ENCODE data around the gene U2SURP. TPM values are rescaled to one million over a fixed set of nuclear protein-coding genes. Genes with fewer than 3 reads are reported as not detected.

Gene U2SURP
- total and polyA plus RNA-seq, 10 of the 15 experiments (the other 5 are each of a cell fraction or from before 2014, with no cell fraction given): 76.3 to 277 (median 150) TPM

- 0% methylated on average over 6 of the region's 6 CpGs for whole genome bisulfite sequencing (ENCODE audit: insufficient coverage, insufficient replicate concordance, low lambda C conversion rate, missing lambda C conversion rate)
- no TSS peak for BruUV-seq (replicated peaks)
- Histone ChIP-seq H3K27ac (ENCODE audit: control insufficient read depth, insufficient read depth) (no peak overlapping the region), H3K4me3 (no peak overlapping the region), H3K79me2 (ENCODE audit: control insufficient read depth, insufficient read depth, low read length) (no peaks in the 10 kb centered on the region), H3K36me3 (ENCODE audit: control insufficient read depth in 2 of 2, insufficient read depth in 2 of 2, low read length in 1 of 2) (no peaks in the 10 kb centered on the region), H2AFZ (ENCODE audit: control insufficient read depth, low read depth, low read length) (no peak overlapping the region), H3K9me3 (replicated peaks; ENCODE audit: control insufficient read depth, insufficient read depth, low read length) (no peaks in the 10 kb centered on the region; the same call in 2 of the 3 replicates), H3K9ac (ENCODE audit: control insufficient read depth, insufficient read depth, low read length) (no peak overlapping the region), H3K4me1 (ENCODE audit: control insufficient read depth, insufficient read depth, low read length) (no peaks in the 10 kb centered on the region), H3K4me2 (ENCODE audit: control insufficient read depth, insufficient read depth) (no peak overlapping the region), H4K20me1 (ENCODE audit: control insufficient read depth, insufficient read depth) (no peaks in the 10 kb centered on the region), H3K27me3 (replicated peaks in 1 of 2; ENCODE audit: control insufficient read depth in 2 of 2, insufficient read depth in 2 of 2, low read length in 1 of 2) (peaks cover 2 to 23% of the 10 kb centered on the region in 2 experiments)
- POLR2A ChIA-PET: no interaction called here
- intact Hi-C loops (cut with micrococcal nuclease; ENCODE audit: unreplicated experiment): no loop called here
- RAD21 ChIA-PET (ENCODE audit: unreplicated experiment): no interaction called here
- TF ChIP-seq RBBP5 (conservative IDR thresholded peaks at IDR 0.05) (no peak), RB1 (IDR thresholded peaks at IDR 0.05; ENCODE audit: borderline replicate concordance) (no peak), HDAC2 (IDR thresholded peaks at IDR 0.05) (no peak)
- in situ Hi-C loops (cut with MboI): no loop called here
- DNase-seq (ENCODE audit: low read depth, low spot score) (no peak), ATAC-seq (no peak), FAIRE-seq (no peak)
- CTCF ChIA-PET: interaction anchor here (0.6 to 1.3 kb wide), 3 partner anchors 14 to 104 kb away, joined by 3 to 4 read pairs (median 3); no protein-coding TSS in a partner anchor
- SMC1A ChIA-PET (ENCODE audit: uncharacterized antibody, unreplicated experiment): interaction anchor here (1.0 kb wide), 1 partner anchor 277 kb away, joined by 3 read pairs; no protein-coding TSS in a partner anchor
Measured at GRCh38 chr3:142958707-142959106, 42.7 kb upstream of the U2SURP start.

GRCh38 chr3:142960322-142960850 lies 41.0 kb upstream of the U2SURP start:
- Histone ChIP-seq H4K20me1 (ENCODE audit: control insufficient read depth, insufficient read depth) (no peaks in the 10 kb centered on the region), H2AFZ (ENCODE audit: control insufficient read depth, low read depth, low read length) (no peak overlapping the region), H3K4me3 (no peak overlapping the region), H3K4me1 (ENCODE audit: control insufficient read depth, insufficient read depth, low read length) (no peaks in the 10 kb centered on the region), H3K4me2 (ENCODE audit: control insufficient read depth, insufficient read depth) (no peak overlapping the region), H3K36me3 (ENCODE audit: control insufficient read depth in 2 of 2, insufficient read depth in 2 of 2, low read length in 1 of 2) (no peaks in the 10 kb centered on the region), H3K79me2 (ENCODE audit: control insufficient read depth, insufficient read depth, low read length) (no peaks in the 10 kb centered on the region), H3K27ac (ENCODE audit: control insufficient read depth, insufficient read depth) (no peak overlapping the region), H3K9ac (ENCODE audit: control insufficient read depth, insufficient read depth, low read length) (no peak overlapping the region), H3K27me3 (replicated peaks in 1 of 2; ENCODE audit: control insufficient read depth in 2 of 2, insufficient read depth in 2 of 2, low read length in 1 of 2) (peaks cover 7 to 25% of the 10 kb centered on the region in 2 experiments), H3K9me3 (replicated peaks; ENCODE audit: control insufficient read depth, insufficient read depth, low read length) (no peaks in the 10 kb centered on the region; the same call in 2 of the 3 replicates)
- CTCF ChIA-PET: interaction anchor here (1.1 kb wide), 1 partner anchor 26 kb away, joined by 3 read pairs; no protein-coding TSS in a partner anchor
- SMC1A ChIA-PET (ENCODE audit: uncharacterized antibody, unreplicated experiment): no interaction called here
- no TSS peak for BruUV-seq (replicated peaks)
- in situ Hi-C loops (cut with MboI): no loop called here
- POLR2A ChIA-PET: no interaction called here
- no peak for ATAC-seq
- no peak for FAIRE-seq
- RAD21 ChIA-PET (ENCODE audit: unreplicated experiment): no interaction called here
- no peak for DNase-seq (ENCODE audit: low read depth, low spot score)
- 25% methylated on average over 1 of the region's 1 CpG for WGBS (ENCODE audit: insufficient coverage, insufficient replicate concordance, low lambda C conversion rate, missing lambda C conversion rate)
- intact Hi-C loops (cut with micrococcal nuclease; ENCODE audit: unreplicated experiment): no loop called here
- no peak for TF ChIP-seq IRF3 (IDR thresholded peaks at IDR 0.05)
- no peak for TF ChIP-seq ZZZ3 (IDR thresholded peaks at IDR 0.05; ENCODE audit: control insufficient read depth, insufficient read length, low read depth)
- no peak for TF ChIP-seq MYB (IDR thresholded peaks at IDR 0.05; ENCODE audit: borderline replicate concordance, low read depth, low read length)
- no peak for TF ChIP-seq ZBED1 (IDR thresholded peaks at IDR 0.05; ENCODE audit: borderline replicate concordance)
- no peak for TF ChIP-seq CBX5 (IDR thresholded peaks at IDR 0.05; ENCODE audit: low read depth)
- TF ChIP-seq WRNIP1 (IDR thresholded peaks at IDR 0.05; ENCODE audit: borderline replicate concordance, low read depth, low read length): no peak
- no peak for TF ChIP-seq RB1 (IDR thresholded peaks at IDR 0.05; ENCODE audit: borderline replicate concordance)
- TF ChIP-seq BHLHE40 (IDR thresholded peaks at IDR 0.05; ENCODE audit: borderline replicate concordance in 1 of 2, low read depth in 2 of 2, low read length in 1 of 2): no peak
